HG02852 (cell line): ENCODE results near the gene ZDHHC21.

Source experiments
- ATAC-seq: cut with Tn5 transposase; IDR thresholded peaks from one replicate; pipeline ENCODE4 v1.9.1; 2021; ENCODE audit warnings: mild to moderate bottlenecking, moderate library complexity; ENCODE audit not compliant: unreplicated experiment

Gene ZDHHC21

DNA sequence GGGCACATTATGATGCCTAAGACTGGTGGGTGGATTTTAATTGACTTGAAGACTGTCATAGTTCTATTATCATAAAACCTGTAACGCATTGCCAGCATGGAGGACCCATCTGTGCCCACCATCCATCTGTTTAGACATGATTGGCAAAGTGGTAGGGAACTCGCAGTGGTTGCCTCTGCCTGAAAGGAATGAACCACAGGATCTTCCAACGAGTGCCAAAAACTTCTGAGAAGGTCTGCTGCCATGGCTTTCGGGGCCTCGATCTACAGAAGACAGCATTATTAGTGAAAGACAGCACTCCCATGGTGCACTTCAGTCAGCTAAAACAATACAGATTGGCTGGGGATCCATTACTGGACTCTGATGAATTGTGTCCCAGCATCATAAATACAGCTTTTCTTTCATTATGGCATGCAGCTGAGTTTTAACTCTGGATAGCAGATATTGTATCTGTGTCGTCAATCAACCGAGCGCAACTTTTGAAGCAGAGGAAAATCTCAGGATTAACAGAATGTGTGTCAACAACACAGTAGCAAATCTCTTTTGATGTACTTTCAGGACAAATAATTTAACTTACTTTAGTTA, 74.3 kb downstream of the ZDHHC21 start:
- no peak for ATAC-seq

GRCh38 chr9:14616188-14616982, 76.8 kb downstream of the ZDHHC21 start:
- ATAC-seq = peak; percentile 91

DNA sequence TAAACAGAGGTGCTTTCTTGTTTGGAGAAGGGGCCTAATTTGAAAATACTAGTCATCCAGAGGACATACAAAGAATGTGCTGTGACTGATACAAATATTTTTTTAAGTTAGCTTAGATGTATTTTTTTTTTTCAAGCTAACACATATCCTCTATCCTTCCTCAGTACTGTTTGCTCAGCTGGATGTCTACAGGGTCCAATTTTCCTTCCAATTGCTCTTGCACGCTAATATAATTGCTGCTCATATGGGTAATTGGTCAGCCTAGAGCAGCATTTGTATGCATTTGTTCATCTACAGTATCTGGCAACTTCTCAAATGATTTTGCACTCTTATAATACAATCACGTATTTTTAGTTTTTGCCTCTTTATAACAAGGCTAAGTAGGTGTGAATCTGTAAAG, 84.7 kb downstream of the ZDHHC21 start:
- no peak for ATAC-seq

DNA sequence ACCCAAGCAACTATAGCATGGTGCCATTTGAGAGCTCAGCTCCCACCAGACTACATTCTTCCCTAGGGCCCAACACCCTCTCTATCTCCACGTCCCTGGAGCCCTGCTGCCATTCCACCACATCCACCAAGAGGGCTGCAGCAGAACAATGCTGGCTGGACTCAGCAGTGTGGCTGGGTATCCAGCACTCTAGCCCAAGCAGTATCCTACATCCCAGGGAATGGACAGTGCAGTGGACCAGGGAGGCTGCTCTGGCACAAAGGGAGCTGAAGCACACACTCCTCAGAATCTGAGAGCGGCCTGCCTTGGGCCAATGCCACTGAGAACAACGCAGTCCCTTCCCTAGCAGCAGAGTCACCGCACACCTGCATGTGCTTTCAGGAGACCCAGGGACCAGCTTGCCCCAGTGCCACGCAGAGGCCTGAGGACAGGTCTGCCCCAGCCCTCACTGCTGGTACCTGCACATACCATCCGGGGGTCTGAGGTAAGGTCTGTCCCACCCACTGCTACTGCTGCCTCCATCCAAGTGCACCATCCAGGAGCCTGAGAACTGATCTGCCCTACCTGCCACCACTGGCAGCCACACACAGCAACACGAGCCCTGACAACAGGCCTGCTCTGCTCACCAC, 95.9 kb downstream of the ZDHHC21 start:
- no peak for ATAC-seq

DNA sequence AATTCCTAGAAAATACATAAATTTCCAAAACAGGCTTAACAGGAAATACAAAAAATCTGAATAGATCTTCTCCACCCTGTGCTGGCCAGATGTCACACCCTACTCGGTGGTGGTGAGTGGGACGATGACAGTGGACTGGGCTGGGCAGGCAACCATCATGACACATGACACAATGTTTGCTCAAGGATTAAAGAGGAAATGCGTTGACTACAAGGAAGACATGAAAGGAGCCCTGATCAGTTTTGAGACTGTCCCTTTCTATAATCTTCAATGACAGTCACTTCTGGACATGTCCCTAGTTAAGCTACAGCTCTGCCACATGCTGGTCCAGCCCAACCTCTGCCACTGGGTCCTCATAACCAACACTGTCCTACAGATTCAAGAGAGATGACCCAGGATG, 99.8 kb downstream of the ZDHHC21 start:
- ATAC-seq = no peak

GRCh38 chr9:14591411-14591810, 101.8 kb downstream of the ZDHHC21 start:
- no peak for ATAC-seq

DNA sequence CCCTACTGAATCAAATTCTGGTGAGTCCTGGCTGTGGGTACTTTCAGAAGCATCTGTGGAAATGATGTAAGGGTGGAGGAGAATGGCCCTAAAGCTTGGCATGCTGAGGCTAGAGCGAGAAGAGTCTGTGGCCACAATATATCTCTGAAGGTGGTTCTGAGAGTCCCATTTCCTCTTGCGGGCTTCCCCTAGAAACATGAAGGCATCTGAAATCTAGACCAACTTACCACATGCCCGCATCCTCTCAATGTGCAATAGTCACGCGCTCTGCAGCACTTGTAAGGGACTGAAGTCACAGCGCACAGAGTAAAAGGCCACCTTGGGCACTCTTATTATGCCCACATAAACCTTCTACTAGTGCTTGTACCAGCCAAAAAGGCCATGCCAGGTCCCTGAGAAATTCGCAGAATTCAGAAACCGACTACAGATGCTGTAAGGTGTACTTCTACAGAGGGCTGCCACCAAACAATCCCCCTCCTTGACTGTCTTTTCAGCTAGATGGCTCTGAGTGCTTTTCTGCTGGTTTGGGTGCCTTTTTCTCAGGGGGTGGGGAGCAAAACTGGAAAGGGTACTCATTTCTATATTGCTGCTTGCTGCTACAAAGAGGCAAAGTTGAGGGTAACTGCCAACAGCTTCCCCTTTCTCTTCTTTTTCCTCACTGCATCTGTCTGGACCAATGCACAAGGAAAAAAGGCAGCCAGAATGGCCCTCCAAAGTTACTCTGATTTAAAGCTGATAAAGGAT, 107.3 kb downstream of the ZDHHC21 start:
- peak; percentile 100 for ATAC-seq

GRCh38 chr9:14584571-14584970, 108.7 kb downstream of the ZDHHC21 start:
- ATAC-seq = no peak

- no peak for ATAC-seq
Measured at GRCh38 chr9:14578030-14578429, 115.2 kb downstream of the ZDHHC21 start.

- no peak for ATAC-seq
Measured at GRCh38 chr9:14574173-14574572, 119.1 kb downstream of the ZDHHC21 start.

- ATAC-seq = no peak
Measured at GRCh38 chr9:14573319-14573718, 119.9 kb downstream of the ZDHHC21 start.

DNA sequence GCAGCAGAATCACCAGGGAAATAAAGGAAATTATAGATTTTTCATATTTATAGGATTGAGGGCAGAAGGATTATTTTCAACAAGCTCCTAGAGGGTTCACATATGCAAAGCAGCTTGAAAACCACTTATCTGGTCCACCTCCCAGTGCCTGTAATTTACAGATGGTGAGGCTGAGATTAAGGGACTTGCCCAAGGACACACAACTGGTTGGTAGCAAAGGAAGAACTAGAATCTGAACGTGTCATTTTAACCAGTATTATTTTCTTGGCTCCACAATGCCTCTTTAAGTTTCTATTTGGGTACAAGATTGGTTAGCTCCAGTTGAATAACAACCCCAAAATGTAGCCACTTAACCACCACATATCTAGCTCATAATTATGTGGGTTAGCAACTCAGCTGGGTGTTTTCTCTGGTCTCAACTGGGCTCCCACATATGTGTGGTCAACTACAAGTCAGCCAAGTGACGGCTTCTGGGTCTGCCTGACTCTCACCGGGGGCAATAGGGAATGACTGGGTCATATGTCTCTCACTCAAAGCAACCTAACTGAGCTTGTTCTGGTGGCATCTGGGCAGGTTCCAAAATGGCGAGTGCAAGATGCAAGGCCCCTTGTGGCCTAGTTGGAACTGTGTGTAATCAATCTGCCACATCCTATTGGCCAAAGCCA, 127.7 kb downstream of the ZDHHC21 start:
- ATAC-seq = no peak

DNA sequence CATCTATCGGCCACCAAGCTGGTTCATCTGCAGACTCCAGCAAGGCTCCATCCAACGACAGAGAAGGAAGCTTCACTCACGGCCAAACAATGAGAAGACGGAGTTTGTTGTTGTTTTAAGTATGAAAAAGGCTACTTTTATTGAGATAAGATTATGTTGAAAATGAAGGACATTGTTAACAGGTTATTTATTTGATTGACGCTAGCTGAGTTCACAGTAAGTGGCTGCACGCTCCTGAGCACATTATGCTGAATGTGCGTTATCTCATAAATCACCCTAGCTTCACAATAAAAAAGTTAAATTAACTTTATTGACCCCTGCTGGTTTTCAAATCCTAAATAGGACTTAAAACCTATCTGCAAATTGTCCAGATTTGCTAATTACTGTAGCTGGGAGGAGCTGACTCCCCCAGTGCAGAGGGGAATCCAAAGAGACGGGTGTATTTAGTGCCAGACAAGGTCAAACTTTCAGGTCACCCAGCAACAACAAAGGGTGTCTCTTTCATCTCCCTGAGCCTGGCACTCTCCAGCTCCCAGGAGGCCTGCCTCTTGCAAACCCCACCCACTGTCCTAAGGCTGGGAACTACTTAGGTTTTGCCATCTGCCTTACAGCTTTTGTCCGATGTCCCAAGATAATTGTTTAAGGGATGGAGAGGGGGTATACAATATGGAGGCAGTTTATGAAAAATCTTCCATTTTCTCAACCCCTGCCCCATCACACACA, 129.2 kb downstream of the ZDHHC21 start:
- no peak for ATAC-seq

DNA sequence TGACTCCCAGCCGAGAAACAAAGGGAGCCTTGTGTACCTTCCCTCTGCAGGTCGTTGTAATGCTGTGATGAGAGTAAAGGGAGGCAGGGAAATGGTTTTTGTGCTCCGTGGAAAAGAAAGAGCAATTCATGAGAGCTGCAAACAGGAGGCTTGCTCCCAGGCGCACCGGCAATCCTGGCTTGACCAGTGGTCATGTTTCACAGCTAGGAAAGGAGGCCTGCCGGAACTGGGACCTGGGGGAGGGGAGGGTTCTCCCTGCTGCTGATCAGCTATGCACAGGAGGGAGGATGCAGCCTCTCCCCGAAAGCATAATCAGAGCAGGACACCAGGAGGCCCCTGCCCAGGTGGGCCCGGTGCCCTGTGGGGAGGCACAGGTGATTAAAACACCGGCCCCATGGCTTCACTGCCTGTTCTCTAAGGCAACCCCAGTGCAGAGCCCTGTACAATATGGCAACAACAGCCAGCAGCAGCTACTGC, 131.3 kb downstream of the ZDHHC21 start:
- no peak for ATAC-seq
